Loucy (cell line): ENCODE results near the gene TMEM132A.

Source experiments
- EZH2phosphoT487 ChIP-seq: fragments of 200-600 bp; IDR thresholded peaks from 2 replicates; pipeline ENCODE4 v1.6.1; 2018; ENCODE audit warnings: antibody characterized with exemption, mild to moderate bottlenecking, moderate library complexity, borderline replicate concordance
- TF ChIP-seq, protein P1 (sequence below): fragments of 200-600 bp; sonication (generic); conservative IDR thresholded peaks from 2 replicates; pipeline ENCODE4 v1.5.1; 2014; ENCODE audit warnings: mild to moderate bottlenecking, antibody characterized with exemption, low read length

DNA sequence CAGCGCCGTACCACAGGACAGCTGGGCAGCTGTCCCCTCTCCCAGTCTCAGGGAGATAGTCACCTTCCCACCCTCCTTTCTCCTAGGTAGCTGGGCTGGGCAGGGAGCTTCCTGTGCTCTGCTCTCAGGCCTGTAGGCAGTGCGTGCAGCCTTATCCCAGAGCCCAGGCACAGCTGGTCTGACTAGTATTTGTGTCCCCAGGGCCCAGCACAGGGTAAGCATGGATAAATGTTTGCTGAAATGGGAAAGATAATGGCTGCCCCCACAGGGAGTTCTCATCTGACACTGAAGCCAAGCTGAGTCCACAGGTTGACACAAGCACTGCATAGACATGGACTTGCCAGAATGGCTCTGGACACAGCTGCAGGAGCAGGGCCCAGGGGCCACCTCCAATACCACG, 18.0 kb downstream of the TMEM132A start:
- TF ChIP-seq, protein P1, sequence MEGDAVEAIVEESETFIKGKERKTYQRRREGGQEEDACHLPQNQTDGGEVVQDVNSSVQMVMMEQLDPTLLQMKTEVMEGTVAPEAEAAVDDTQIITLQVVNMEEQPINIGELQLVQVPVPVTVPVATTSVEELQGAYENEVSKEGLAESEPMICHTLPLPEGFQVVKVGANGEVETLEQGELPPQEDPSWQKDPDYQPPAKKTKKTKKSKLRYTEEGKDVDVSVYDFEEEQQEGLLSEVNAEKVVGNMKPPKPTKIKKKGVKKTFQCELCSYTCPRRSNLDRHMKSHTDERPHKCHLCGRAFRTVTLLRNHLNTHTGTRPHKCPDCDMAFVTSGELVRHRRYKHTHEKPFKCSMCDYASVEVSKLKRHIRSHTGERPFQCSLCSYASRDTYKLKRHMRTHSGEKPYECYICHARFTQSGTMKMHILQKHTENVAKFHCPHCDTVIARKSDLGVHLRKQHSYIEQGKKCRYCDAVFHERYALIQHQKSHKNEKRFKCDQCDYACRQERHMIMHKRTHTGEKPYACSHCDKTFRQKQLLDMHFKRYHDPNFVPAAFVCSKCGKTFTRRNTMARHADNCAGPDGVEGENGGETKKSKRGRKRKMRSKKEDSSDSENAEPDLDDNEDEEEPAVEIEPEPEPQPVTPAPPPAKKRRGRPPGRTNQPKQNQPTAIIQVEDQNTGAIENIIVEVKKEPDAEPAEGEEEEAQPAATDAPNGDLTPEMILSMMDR: no peak
- no peak for TF ChIP-seq EZH2phosphoT487
